Effector memory CD8-positive, alpha-beta T cell (primary cell): ENCODE measurements around the gene RNF39.
A peak's percentile ranks its signal among the peaks of the same experiment; 100 is the strongest.

Experiments used
- ATAC-seq: fragments of 150-1000 bp; cut with Tn5 transposase; replicated peaks from 2 replicates; pipeline ENCODE4 v1.10.0; 2021; ENCODE audit warnings: mild to moderate bottlenecking, moderate library complexity
- DNase-seq, 3 experiments: peaks; one replicate each; pipeline ENCODE4 v3.0.0; 2021
- H3K27ac Mint-ChIP-seq, 2 donors: one replicate each; pipeline ENCODE4 v1.8.0; 2022; ENCODE audit warnings: mild to moderate bottlenecking in 2 of 2, mixed read lengths in 2 of 2, moderate library complexity in 2 of 2
- H3K27me3 Mint-ChIP-seq, 2 donors: one replicate each; pipeline ENCODE4 v1.8.0; 2022; ENCODE audit warnings: mixed read lengths in 2 of 2
- H3K36me3 Mint-ChIP-seq: one replicate; pipeline ENCODE4 v1.8.0; 2022; ENCODE audit warnings: mild to moderate bottlenecking, moderate library complexity, mixed read lengths; ENCODE audit not compliant: insufficient read depth
- H3K4me1 Mint-ChIP-seq, 2 donors: one replicate each; pipeline ENCODE4 v1.8.0; 2022; ENCODE audit warnings: low read depth in 2 of 2, mixed read lengths in 2 of 2
- H3K4me3 Mint-ChIP-seq, 2 donors: one replicate each; pipeline ENCODE4 v1.8.0; 2022; ENCODE audit warnings: mild to moderate bottlenecking in 2 of 2, mixed read lengths in 2 of 2, moderate library complexity in 2 of 2
- H3K9me3 Mint-ChIP-seq, 2 donors: one replicate each; pipeline ENCODE4 v1.8.0; 2022; ENCODE audit warnings: mixed read lengths in 2 of 2

RNF39 gene

GRCh38 chr6:30087876-30088275, 12.3 kb upstream of the RNF39 start:
- no peak for ATAC-seq
- H3K4me1 Mint-ChIP-seq: no peaks in the 10 kb centered on the region
- DNase-seq: no peak
- H3K27me3 Mint-ChIP-seq: peaks cover 72 to 78% of the 10 kb centered on the region in 2 donors
- H3K27ac Mint-ChIP-seq: no peak overlapping the region
- no peak overlapping the region for H3K4me3 Mint-ChIP-seq
- H3K9me3 Mint-ChIP-seq: no peaks in the 10 kb centered on the region
- peaks cover 2% of the 10 kb centered on the region for H3K36me3 Mint-ChIP-seq

GRCh38 chr6:30077218-30077617, 1.6 kb upstream of the RNF39 start:
- Mint-ChIP-seq H3K4me1 (peaks cover 23 to 28% of the 10 kb centered on the region in 2 donors), H3K36me3 (peaks cover 10% of the 10 kb centered on the region), H3K27ac (no peak overlapping the region), H3K9me3 (no peaks in the 10 kb centered on the region), H3K4me3 (no peak overlapping the region), H3K27me3 (peaks cover 43 to 60% of the 10 kb centered on the region in 2 donors)
- no peak for DNase-seq
- ATAC-seq: peak; percentile 30

GRCh38 chr6:30075790-30076732, 492 bp upstream of the RNF39 start:
- peaks cover 14% of the 10 kb centered on the region for H3K36me3 Mint-ChIP-seq
- no peaks in the 10 kb centered on the region for H3K9me3 Mint-ChIP-seq
- peaks cover 30 to 31% of the 10 kb centered on the region in 2 donors for H3K4me1 Mint-ChIP-seq
- peaks cover 51 to 70% of the 10 kb centered on the region in 2 donors for H3K27me3 Mint-ChIP-seq
- no peak for DNase-seq
- H3K4me3 Mint-ChIP-seq: peak overlapping the region; percentile 70 to 78
- no peak overlapping the region for H3K27ac Mint-ChIP-seq
- ATAC-seq: no peak

GRCh38 chr6:30074331-30075093, 1.1 kb downstream of the RNF39 start:
- H3K4me1 Mint-ChIP-seq: peaks cover 40 to 41% of the 10 kb centered on the region in 2 donors
- peaks cover 25% of the 10 kb centered on the region for H3K36me3 Mint-ChIP-seq
- peaks cover 62 to 78% of the 10 kb centered on the region in 2 donors for H3K27me3 Mint-ChIP-seq
- H3K4me3 Mint-ChIP-seq: peak overlapping the region; percentile 38 to 70
- no peak for DNase-seq
- H3K9me3 Mint-ChIP-seq: no peaks in the 10 kb centered on the region
- no peak overlapping the region for H3K27ac Mint-ChIP-seq
- ATAC-seq: no peak

- Mint-ChIP-seq H3K27me3 (peaks cover 62 to 71% of the 10 kb centered on the region in 2 donors), H3K9me3 (no peaks in the 10 kb centered on the region), H3K36me3 (peaks cover 34% of the 10 kb centered on the region), H3K27ac (no peak overlapping the region), H3K4me1 (peaks cover 41 to 42% of the 10 kb centered on the region in 2 donors), H3K4me3 (peak overlapping the region; percentile 38 to 70)
- ATAC-seq (no peak), DNase-seq (no peak)
Observed at GRCh38 chr6:30073489-30074235, 1.9 kb downstream of the RNF39 start.

- no peaks in the 10 kb centered on the region for H3K9me3 Mint-ChIP-seq
- peaks cover 48% of the 10 kb centered on the region for H3K36me3 Mint-ChIP-seq
- no peak overlapping the region for H3K4me3 Mint-ChIP-seq
- no peak overlapping the region for H3K27ac Mint-ChIP-seq
- DNase-seq (no peak), ATAC-seq (no peak)
- H3K27me3 Mint-ChIP-seq: peaks cover 56 to 70% of the 10 kb centered on the region in 2 donors
- H3K4me1 Mint-ChIP-seq: peaks cover 46 to 53% of the 10 kb centered on the region in 2 donors
Observed at GRCh38 chr6:30071858-30072257, 3.7 kb downstream of the RNF39 start.

- peak overlapping the region in 1 of 2 donors; percentile 20 for H3K4me3 Mint-ChIP-seq
- no peak overlapping the region for H3K27ac Mint-ChIP-seq
- ATAC-seq (no peak), DNase-seq (no peak)
- peaks cover 47 to 53% of the 10 kb centered on the region in 2 donors for H3K4me1 Mint-ChIP-seq
- H3K36me3 Mint-ChIP-seq: peaks cover 51% of the 10 kb centered on the region
- peaks cover 50 to 63% of the 10 kb centered on the region in 2 donors for H3K27me3 Mint-ChIP-seq
- no peaks in the 10 kb centered on the region for H3K9me3 Mint-ChIP-seq
Observed at GRCh38 chr6:30071081-30071818, 4.3 kb downstream of the RNF39 start.

GRCh38 chr6:30067460-30068139, 8.0 kb downstream of the RNF39 start:
- no peak for ATAC-seq
- peaks cover 40 to 46% of the 10 kb centered on the region in 2 donors for H3K4me1 Mint-ChIP-seq
- H3K9me3 Mint-ChIP-seq: no peaks in the 10 kb centered on the region
- no peak for DNase-seq
- peaks cover 21 to 27% of the 10 kb centered on the region in 2 donors for H3K27me3 Mint-ChIP-seq
- H3K4me3 Mint-ChIP-seq: peak overlapping the region; percentile 83 to 95
- H3K27ac Mint-ChIP-seq: peak overlapping the region; percentile 96 to 99
- peaks cover 53% of the 10 kb centered on the region for H3K36me3 Mint-ChIP-seq

GRCh38 chr6:30066577-30067459, 8.8 kb downstream of the RNF39 start, which contains the start of gene PPP1R11:
Gene PPP1R11, plus strand, starts transcription at chr6:30067198. Its CDS starts 213 bp downstream, at chr6:30067411.
- peak; percentile 96 for ATAC-seq
- peaks cover 43 to 48% of the 10 kb centered on the region in 2 donors for H3K4me1 Mint-ChIP-seq
- DNase-seq: peak; percentile 97 to 98 (median 97)
- peak within 1 kb of the TSS; percentile 83 to 95 for H3K4me3 Mint-ChIP-seq
- H3K27me3 Mint-ChIP-seq: peaks cover 15 to 19% of the 10 kb centered on the region in 2 donors
- no peaks in the 10 kb centered on the region for H3K9me3 Mint-ChIP-seq
- peak within 1 kb of the TSS; percentile 96 to 99 for H3K27ac Mint-ChIP-seq
- peaks cover 61% of the 10 kb centered on the region for H3K36me3 Mint-ChIP-seq

- Mint-ChIP-seq H3K27me3 (peaks cover 11 to 13% of the 10 kb centered on the region in 2 donors), H3K9me3 (no peaks in the 10 kb centered on the region), H3K36me3 (peaks cover 64% of the 10 kb centered on the region), H3K4me1 (peaks cover 43 to 48% of the 10 kb centered on the region in 2 donors), H3K4me3 (peak overlapping the region; percentile 83 to 95), H3K27ac (peak overlapping the region; percentile 96 to 99)
- DNase-seq: no peak
- no peak for ATAC-seq
Observed at GRCh38 chr6:30066082-30066481, 9.5 kb downstream of the RNF39 start.

GRCh38 chr6:30063315-30063714, 12.3 kb downstream of the RNF39 start:
- DNase-seq (no peak), ATAC-seq (no peak)
- Mint-ChIP-seq H3K27me3 (no peaks in the 10 kb centered on the region), H3K9me3 (no peaks in the 10 kb centered on the region), H3K27ac (peak overlapping the region; percentile 44 to 89), H3K36me3 (peaks cover 47% of the 10 kb centered on the region), H3K4me1 (peaks cover 36 to 39% of the 10 kb centered on the region in 2 donors), H3K4me3 (peak overlapping the region in 1 of 2 donors; percentile 25)
